HepG2 (cell line): ENCODE data around the gene PNN. TPM values are rescaled to one million over a fixed set of nuclear protein-coding genes. Genes with fewer than 3 reads are reported as not detected.

Source experiments
- BCL6 ChIP-seq: IDR thresholded peaks from 2 replicates; pipeline ENCODE4 v1.6.1; 2016; ENCODE audit warnings: missing genetic modification reagents, missing compliant biosample characterization
- FOSL2 ChIP-seq: sonication (generic); formaldehyde crosslinking; IDR thresholded peaks from 2 replicates; pipeline ENCODE4 v1.4.0; 2020; ENCODE audit warnings: missing genetic modification reagents
- FOXK1 ChIP-seq: sonication (generic); formaldehyde crosslinking; IDR thresholded peaks from 2 replicates; pipeline ENCODE4 v1.4.0; 2020; ENCODE audit warnings: low read depth, missing genetic modification reagents, borderline replicate concordance
- FOXO1 ChIP-seq: sonication (generic); formaldehyde crosslinking; IDR thresholded peaks from 2 replicates; pipeline ENCODE4 v1.4.0; 2020; ENCODE audit warnings: missing genetic modification reagents
- GATAD2A ChIP-seq: IDR thresholded peaks from 2 replicates; pipeline ENCODE4 v1.6.1; 2016
- HMG20B ChIP-seq: conservative IDR thresholded peaks from 2 replicates; pipeline ENCODE4 v1.6.1; 2016; ENCODE audit warnings: missing genetic modification reagents, missing compliant biosample characterization
- NFRKB ChIP-seq: fragments of 450-650 bp; IDR thresholded peaks from 2 replicates; pipeline ENCODE4 v1.6.1; 2017
- NR2F2 ChIP-seq: IDR thresholded peaks from 2 replicates; pipeline ENCODE4 v1.6.1; 2012; ENCODE audit warnings: low read depth, inconsistent platforms, borderline replicate concordance
- RXRB ChIP-seq: IDR thresholded peaks from 2 replicates; pipeline ENCODE4 v1.6.1; 2016; ENCODE audit warnings: borderline replicate concordance, missing genetic modification reagents, missing compliant biosample characterization
- SOX13 ChIP-seq, 3 experiments: fragments of 450-650 bp in 1 of 3; sonication (generic) in 1 of 3; formaldehyde crosslinking in 1 of 3; IDR thresholded peaks in 2 of 3; conservative IDR thresholded peaks in 1 of 3; 2 replicates each; pipeline versions ENCODE4 v1.5.0 to v1.6.1; 2016 to 2020; ENCODE audit warnings: antibody characterized with exemption in 1 of 3, mild to moderate bottlenecking in 1 of 3, missing compliant biosample characterization in 1 of 3, missing genetic modification reagents in 1 of 3, moderate library complexity in 1 of 3
- SOX5 ChIP-seq: IDR thresholded peaks from 2 replicates; pipeline ENCODE4 v1.6.1; 2016; ENCODE audit warnings: borderline replicate concordance
- ZNF614 ChIP-seq: IDR thresholded peaks from 2 replicates; pipeline ENCODE4 v1.6.1; 2018; ENCODE audit warnings: missing biosample characterization, missing genetic modification reagents, inconsistent platforms, borderline replicate concordance
- polyA plus RNA-seq, 8 experiments: library from polyadenylated mRNA; depleted of rRNA in 3 of 8; stranded (reverse) in 7 of 8; unstranded in 1 of 8; fragments of >200 nt; fragmentation: Illumina TruSeq in 4 of 8; extraction: Trizol in 4 of 8; gene quantifications; 2 replicates each; pipeline versions ENCODE4 v1.2.1 to v1.2.3, GENCODE V29; 2011 to 2016; ENCODE audit warnings: low read depth in 4 of 8, missing spikeins in 1 of 8, mixed read lengths in 1 of 8; ENCODE audit not compliant: insufficient read depth in 1 of 8
- total RNA-seq, 5 experiments: library from RNA; depleted of rRNA; stranded (reverse); fragments of >200 nt; fragmentation: Illumina TruSeq; extraction: Trizol; gene quantifications; 2 replicates each; pipeline ENCODE4 v1.2.3, GENCODE V29; 2016; ENCODE audit warnings: low read depth in 1 of 5
- TF ChIP-seq, protein P1 (sequence below): sonication (generic); formaldehyde crosslinking; IDR thresholded peaks from 2 replicates; pipeline ENCODE4 v1.5.0; 2020; ENCODE audit warnings: mild to moderate bottlenecking, missing genetic modification reagents, borderline replicate concordance
- TF ChIP-seq, protein P2 (sequence below): IDR thresholded peaks from 2 replicates; pipeline ENCODE4 v1.6.1; 2012; ENCODE audit warnings: inconsistent platforms
- TF ChIP-seq, protein P3 (sequence below), 2 experiments: sonication (generic) in 1 of 2; formaldehyde crosslinking in 1 of 2; IDR thresholded peaks; 2 replicates each; pipeline versions ENCODE4 v1.4.0 to v1.6.1; 2016 to 2020; ENCODE audit warnings: borderline replicate concordance in 1 of 2, low read depth in 1 of 2, mild to moderate bottlenecking in 1 of 2, missing genetic modification reagents in 1 of 2
- TF ChIP-seq, protein P4 (sequence below): sonication (generic); formaldehyde crosslinking; IDR thresholded peaks from 2 replicates; pipeline ENCODE4 v1.4.0; 2020; ENCODE audit warnings: missing genetic modification reagents

Gene PNN
- total and polyA plus RNA-seq, 2 of the 13 experiments (the other 11 are each of a cell fraction or from before 2014, with no cell fraction given) = 58.0 to 214 TPM

DNA sequence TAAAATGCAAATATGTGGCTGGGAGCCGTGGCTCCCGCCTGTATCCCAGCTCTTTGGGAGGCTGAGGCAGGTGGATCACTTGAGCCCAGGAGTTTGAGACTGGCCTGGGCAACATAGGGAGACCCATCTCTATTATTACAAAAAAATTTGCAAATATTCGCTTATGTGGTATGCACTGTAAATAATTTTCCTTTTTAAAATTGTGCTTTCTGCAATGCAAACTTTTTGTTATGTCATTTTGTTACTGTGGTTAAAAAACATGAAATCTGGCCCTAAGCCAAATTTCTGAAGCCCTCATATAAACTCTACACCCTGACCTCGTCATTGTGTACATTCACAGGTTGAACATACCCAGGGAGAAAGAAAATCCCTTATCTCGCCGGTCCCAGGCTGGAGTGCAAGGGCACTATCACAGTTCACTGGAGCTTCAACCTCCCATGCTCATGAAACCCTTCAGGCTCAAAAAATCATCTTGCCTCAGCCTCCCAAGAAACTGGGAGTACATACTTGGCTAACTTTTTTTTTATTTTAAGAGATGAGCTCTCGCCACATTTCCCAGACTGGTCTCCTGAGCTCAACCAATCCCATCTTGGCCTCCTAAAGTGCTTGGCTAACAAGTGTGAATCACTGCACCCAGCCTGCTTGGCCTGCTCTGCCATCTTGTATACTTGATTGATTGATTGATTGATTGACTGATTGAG, 29.6 kb upstream of the PNN start (continued):
- TF ChIP-seq SOX13 (IDR thresholded peaks at IDR 0.05) (0 out of 2 replicates have a peak, but pooled peaks have one; percentile 24), SOX13 (CRISPR knock-in tag; conservative IDR thresholded peaks at IDR 0.05 in 1 of 2, IDR thresholded peaks at IDR 0.05 in 1 of 2) (peak in 1 of 2 experiments; percentile 69; a peak in 2 of 4 replicates), ZNF614 (CRISPR knock-in tag) (peak; percentile 80; the same call in 1 of the 2 replicates), FOXK1 (CRISPR knock-in tag) (peak; percentile 74; the same call in 1 of the 2 replicates), SOX5 (CRISPR knock-in tag) (peak; percentile 57; the same call in 1 of the 2 replicates), HMG20B (CRISPR knock-in tag) (0 out of 2 replicates have a peak, but pooled peaks have one; percentile 24), FOXO1 (CRISPR knock-in tag) (peak; percentile 60; the same call in 1 of the 2 replicates), RXRB (CRISPR knock-in tag) (peak; percentile 96), BCL6 (CRISPR knock-in tag) (peak; percentile 80), NR2F2 (peak; percentile 71; the same call in 1 of the 2 replicates), NFRKB (no peak), FOSL2 (peak; percentile 60), GATAD2A (CRISPR knock-in tag) (peak; percentile 68)
- TF ChIP-seq, protein P1, sequence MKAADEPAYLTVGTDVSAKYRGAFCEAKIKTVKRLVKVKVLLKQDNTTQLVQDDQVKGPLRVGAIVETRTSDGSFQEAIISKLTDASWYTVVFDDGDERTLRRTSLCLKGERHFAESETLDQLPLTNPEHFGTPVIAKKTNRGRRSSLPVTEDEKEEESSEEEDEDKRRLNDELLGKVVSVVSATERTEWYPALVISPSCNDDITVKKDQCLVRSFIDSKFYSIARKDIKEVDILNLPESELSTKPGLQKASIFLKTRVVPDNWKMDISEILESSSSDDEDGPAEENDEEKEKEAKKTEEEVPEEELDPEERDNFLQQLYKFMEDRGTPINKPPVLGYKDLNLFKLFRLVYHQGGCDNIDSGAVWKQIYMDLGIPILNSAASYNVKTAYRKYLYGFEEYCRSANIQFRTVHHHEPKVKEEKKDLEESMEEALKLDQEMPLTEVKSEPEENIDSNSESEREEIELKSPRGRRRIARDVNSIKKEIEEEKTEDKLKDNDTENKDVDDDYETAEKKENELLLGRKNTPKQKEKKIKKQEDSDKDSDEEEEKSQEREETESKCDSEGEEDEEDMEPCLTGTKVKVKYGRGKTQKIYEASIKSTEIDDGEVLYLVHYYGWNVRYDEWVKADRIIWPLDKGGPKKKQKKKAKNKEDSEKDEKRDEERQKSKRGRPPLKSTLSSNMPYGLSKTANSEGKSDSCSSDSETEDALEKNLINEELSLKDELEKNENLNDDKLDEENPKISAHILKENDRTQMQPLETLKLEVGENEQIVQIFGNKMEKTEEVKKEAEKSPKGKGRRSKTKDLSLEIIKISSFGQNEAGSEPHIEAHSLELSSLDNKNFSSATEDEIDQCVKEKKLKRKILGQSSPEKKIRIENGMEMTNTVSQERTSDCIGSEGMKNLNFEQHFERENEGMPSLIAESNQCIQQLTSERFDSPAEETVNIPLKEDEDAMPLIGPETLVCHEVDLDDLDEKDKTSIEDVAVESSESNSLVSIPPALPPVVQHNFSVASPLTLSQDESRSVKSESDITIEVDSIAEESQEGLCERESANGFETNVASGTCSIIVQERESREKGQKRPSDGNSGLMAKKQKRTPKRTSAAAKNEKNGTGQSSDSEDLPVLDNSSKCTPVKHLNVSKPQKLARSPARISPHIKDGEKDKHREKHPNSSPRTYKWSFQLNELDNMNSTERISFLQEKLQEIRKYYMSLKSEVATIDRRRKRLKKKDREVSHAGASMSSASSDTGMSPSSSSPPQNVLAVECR (CRISPR knock-in tag) = peak; percentile 55; the same call in 1 of the 2 replicates
- TF ChIP-seq, protein P2, sequence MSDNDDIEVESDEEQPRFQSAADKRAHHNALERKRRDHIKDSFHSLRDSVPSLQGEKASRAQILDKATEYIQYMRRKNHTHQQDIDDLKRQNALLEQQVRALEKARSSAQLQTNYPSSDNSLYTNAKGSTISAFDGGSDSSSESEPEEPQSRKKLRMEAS = peak; percentile 26; the same call in 1 of the 2 replicates
- TF ChIP-seq, protein P3, sequence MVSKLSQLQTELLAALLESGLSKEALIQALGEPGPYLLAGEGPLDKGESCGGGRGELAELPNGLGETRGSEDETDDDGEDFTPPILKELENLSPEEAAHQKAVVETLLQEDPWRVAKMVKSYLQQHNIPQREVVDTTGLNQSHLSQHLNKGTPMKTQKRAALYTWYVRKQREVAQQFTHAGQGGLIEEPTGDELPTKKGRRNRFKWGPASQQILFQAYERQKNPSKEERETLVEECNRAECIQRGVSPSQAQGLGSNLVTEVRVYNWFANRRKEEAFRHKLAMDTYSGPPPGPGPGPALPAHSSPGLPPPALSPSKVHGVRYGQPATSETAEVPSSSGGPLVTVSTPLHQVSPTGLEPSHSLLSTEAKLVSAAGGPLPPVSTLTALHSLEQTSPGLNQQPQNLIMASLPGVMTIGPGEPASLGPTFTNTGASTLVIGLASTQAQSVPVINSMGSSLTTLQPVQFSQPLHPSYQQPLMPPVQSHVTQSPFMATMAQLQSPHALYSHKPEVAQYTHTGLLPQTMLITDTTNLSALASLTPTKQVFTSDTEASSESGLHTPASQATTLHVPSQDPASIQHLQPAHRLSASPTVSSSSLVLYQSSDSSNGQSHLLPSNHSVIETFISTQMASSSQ (IDR thresholded peaks at IDR 0.05; ENCODE audit: low read depth) = no peak
- TF ChIP-seq, protein P3 (CRISPR knock-in tag; IDR thresholded peaks at IDR 0.05; ENCODE audit: borderline replicate concordance) = peak; percentile 17; the same call in 1 of the 2 replicates
- TF ChIP-seq, protein P4, sequence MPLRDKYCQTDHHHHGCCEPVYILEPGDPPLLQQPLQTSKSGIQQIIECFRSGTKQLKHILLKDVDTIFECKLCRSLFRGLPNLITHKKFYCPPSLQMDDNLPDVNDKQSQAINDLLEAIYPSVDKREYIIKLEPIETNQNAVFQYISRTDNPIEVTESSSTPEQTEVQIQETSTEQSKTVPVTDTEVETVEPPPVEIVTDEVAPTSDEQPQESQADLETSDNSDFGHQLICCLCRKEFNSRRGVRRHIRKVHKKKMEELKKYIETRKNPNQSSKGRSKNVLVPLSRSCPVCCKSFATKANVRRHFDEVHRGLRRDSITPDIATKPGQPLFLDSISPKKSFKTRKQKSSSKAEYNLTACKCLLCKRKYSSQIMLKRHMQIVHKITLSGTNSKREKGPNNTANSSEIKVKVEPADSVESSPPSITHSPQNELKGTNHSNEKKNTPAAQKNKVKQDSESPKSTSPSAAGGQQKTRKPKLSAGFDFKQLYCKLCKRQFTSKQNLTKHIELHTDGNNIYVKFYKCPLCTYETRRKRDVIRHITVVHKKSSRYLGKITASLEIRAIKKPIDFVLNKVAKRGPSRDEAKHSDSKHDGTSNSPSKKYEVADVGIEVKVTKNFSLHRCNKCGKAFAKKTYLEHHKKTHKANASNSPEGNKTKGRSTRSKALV (CRISPR knock-in tag) = peak; percentile 48; the same call in 1 of the 2 replicates
